ENCODE measurements around the gene PPP1R12B. TPM values are rescaled to one million over a fixed set of nuclear protein-coding genes. Genes with fewer than 3 reads are reported as not detected.

Gene PPP1R12B
- total RNA-seq, 2 donors from 2014 or later: 71.0 to 104 TPM

Other genes with a start within 250 kb of the PPP1R12B start
- gene GPR37L1, start 225.8 kb upstream of the PPP1R12B start, total RNA-seq: 1 to 10 TPM in 1 of 2 donors, under 1 TPM in 1; 0.76 to 2.1 TPM
- gene ARL8A, start 204.0 kb upstream of the PPP1R12B start, total RNA-seq: 10 to 100 TPM; 45.4 to 49.2 TPM
- 1 to 10 TPM; 1.8 to 4.7 TPM for gene PTPN7, start 188.1 kb upstream of the PPP1R12B start, total RNA-seq
- gene LGR6, start 154.9 kb upstream of the PPP1R12B start, total RNA-seq: 1 to 10 TPM; 1.1 to 1.9 TPM
- gene UBE2T, start 6.8 kb upstream of the PPP1R12B start, total RNA-seq: 1 to 10 TPM; 5.2 to 8.9 TPM